AG09309 (cell line): Measurements from ENCODE around the gene CLCN6.

Source experiments
- DNase-seq: peaks from one replicate; pipeline ENCODE4 v3.0.0-alpha.2; 2010; ENCODE audit warnings: low read depth
- H3K4me3 ChIP-seq: 2 replicates; pipeline ENCODE4 v1.5.1; 2011; ENCODE audit warnings: mild to moderate bottlenecking, low read depth, low read length, moderate library complexity; ENCODE audit not compliant: control insufficient read depth
- CTCF ChIP-seq: IDR thresholded peaks from 2 replicates; pipeline ENCODE4 v1.5.1; 2011; ENCODE audit warnings: mild to moderate bottlenecking, low read depth, low read length, inconsistent platforms; ENCODE audit not compliant: insufficient read depth, control insufficient read depth; ENCODE audit errors: missing control alignments

The CLCN6 gene

GRCh38 chr1:11888206-11888876, 82.3 kb downstream of the CLCN6 start:
- no peak for DNase-seq
- TF ChIP-seq CTCF, result no peak
- no peak overlapping the region for H3K4me3 ChIP-seq

- no peak for DNase-seq
- no peak for TF ChIP-seq CTCF
- H3K4me3 ChIP-seq, result no peak overlapping the region
Measured at GRCh38 chr1:11888877-11889208, 82.9 kb downstream of the CLCN6 start.

GRCh38 chr1:11891433-11892186, 85.6 kb downstream of the CLCN6 start:
- no peak overlapping the region for H3K4me3 ChIP-seq
- no peak for DNase-seq
- TF ChIP-seq CTCF, result no peak
